ENCODE results near the gene RNU6-7. TPM values are rescaled to one million over a fixed set of nuclear protein-coding genes. Genes with fewer than 3 reads are reported as not detected.

The RNU6-7 gene
- total RNA-seq, 1 donor from 2014 or later: not detected

DNA sequence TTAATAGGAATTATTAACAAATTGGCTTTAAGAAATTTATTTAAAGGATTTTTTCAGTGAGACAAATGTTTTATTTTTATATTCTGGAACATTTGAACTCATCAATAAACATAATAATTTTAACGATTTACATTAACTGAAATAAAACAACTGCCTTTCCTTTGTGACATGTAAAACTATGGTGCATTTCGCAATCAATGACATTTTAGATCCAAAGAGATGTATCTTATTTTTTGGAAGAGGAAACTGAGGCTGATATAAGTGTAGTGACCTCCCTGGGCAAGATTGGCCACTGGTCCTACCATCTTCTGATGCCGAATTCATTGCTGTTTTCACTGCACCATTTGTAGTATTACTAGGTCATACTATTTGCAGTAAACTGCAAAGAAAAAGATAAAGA, 3.7 kb downstream of the RNU6-7 start:
- DNase-seq (ENCODE audit: low spot score): no peak

DNA sequence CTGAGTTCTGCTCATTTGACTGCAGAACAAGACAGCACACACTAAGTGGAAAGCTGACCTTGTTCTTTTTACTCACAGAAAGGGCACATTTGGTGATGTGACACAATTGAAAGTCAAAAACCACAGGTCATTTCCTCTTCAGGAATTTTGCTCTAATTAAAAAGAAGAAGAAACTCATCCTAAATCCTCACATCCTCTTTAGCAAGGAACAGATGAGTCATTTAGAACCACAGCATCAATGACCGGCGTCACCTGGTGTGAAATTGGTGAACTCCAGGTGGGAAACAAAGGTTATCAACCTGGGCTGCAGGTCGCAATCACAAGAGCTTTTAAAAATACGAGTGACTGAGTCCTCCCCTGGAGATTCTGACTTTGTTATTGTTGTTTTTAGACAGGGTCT, 4.1 kb downstream of the RNU6-7 start:
- DNase-seq (ENCODE audit: low spot score): no peak

GRCh38 chr14:32206552-32206951, 4.7 kb downstream of the RNU6-7 start:
- DNase-seq (ENCODE audit: low spot score): no peak

DNA sequence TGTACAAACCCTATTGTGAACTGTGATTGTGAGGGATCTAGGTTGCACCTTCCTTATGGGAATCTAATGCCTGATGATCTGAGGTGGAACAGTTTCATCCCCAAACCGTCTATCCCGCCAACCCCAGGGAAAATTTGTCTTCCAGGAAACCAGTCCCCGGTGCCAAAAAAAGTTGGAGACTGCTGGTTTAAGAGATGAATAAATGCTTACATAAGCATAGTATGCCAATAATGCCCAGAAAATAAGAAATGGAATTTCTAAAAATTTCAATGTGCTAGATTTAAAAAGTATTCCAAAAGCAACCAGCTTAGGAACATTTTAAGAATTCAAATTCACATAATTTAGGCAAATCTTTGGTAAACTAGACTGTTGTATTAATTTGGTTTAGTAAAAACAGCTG, 6.6 kb downstream of the RNU6-7 start:
- DNase-seq (ENCODE audit: low spot score): no peak

- DNase-seq (ENCODE audit: low spot score): no peak
Measured at GRCh38 chr14:32209471-32209870, 7.6 kb downstream of the RNU6-7 start.

DNA sequence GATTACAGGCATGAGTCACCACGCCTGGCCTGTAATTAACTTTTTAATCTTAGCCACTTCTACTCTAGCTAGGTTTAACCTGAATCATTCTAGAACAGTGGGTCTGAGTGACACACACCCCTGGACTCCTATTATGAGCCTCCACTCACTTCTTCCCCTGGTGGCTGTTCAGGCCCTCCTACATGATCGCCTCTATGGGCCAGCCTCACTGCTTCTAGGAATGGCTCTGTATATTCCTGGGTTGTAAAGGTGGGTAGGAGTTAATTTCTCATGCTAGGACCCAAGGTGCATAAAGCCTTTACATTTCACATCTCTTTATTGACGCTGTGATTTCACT, 9.2 kb downstream of the RNU6-7 start:
- DNase-seq (ENCODE audit: low spot score): no peak

GRCh38 chr14:32212833-32213232, 11.0 kb downstream of the RNU6-7 start:
- DNase-seq (ENCODE audit: low spot score): no peak

DNA sequence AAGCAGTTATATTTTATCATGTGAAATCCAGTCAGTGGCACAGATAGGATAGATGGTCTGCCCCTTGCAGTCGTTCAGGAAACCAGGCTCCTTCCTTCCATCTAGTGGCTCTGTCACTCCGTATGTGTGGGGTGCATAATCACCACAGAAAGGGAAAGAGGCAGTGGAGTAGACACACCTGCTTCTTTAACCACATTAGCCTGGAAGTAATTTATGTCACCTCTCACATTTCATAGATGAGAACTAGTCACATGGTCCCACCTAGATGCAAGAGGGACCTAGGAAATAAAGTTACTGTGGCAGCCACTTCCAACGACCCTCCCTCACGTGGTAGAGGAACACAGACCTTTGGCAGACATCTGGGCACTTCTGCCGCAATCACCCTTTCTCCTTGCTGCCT, 15.5 kb downstream of the RNU6-7 start:
- no peak for DNase-seq (ENCODE audit: low spot score)

DNA sequence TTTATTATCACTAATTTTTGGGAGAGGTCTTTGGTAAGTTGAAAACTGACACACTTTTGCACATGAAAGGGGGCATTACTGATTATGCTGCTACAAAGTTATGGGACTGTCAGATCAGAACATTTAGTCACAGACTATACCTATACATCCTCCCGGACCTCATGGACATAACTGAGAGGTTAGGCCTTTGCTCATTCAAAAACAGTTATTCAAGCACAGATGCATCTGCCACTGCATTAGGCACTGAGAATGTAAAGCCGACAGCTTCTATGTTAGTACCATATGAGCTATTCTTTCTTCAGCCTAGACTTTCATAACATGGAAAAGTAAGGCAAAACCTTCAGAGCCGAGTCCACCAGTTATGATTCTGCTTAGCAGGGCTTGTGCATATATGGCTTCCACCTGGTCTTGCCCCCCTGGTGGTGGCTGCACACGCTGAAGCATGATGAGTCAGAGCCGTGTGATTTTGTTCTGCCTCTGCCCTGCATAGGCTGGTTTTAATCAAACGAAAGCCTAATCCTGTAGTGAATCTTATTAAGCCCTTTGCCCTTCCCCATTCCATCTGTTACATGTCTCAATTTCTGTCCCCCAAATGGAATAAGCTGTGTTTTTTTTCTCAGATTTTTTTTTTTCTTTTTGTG, 23.0 kb downstream of the RNU6-7 start:
- peak; percentile 61 for DNase-seq (ENCODE audit: low spot score)

- DNase-seq (ENCODE audit: low spot score): no peak
Measured at GRCh38 chr14:32225378-32225920, 23.6 kb downstream of the RNU6-7 start.

DNA sequence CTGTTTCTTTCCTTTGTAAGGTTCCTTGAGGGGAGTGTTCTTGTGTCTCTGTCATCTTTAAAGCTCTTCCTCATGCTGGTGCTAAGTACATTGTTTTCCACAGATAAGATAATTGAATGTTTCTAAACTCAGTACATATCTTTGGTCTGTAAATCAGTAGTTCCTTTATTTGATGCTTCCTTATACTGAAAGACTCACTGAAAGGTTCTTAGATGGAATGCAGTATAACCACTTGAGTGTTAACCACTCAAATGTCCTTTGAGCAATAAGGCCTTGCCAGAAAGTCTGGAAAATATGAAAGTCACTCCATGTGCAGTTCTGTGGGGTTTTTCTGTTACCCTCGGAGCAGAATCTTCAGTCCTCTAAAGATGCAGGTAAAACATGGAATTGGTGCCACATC, 24.2 kb downstream of the RNU6-7 start:
- no peak for DNase-seq (ENCODE audit: low spot score)

DNA sequence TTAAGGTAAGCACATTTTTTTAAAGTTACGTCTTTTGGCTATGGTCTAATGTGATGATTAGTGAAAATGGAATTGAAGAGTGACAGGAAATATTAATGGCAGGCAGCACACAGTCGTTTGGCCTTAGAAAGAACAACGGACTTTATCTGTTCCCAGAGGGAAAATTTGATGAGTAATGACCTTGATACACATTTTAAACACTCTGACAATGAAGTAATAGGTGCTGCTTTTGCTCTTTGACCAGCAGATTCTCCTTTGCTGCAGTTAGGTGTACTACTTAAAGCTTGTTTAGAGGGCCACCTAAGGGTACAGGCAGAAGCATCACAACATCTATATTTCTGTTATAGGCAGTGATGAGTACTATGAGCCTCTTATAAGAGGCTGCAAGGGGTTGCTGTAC, 28.3 kb downstream of the RNU6-7 start:
- DNase-seq (ENCODE audit: low spot score): no peak

- DNase-seq (ENCODE audit: low spot score): no peak
Measured at GRCh38 chr14:32230695-32231280, 28.9 kb downstream of the RNU6-7 start.

DNA sequence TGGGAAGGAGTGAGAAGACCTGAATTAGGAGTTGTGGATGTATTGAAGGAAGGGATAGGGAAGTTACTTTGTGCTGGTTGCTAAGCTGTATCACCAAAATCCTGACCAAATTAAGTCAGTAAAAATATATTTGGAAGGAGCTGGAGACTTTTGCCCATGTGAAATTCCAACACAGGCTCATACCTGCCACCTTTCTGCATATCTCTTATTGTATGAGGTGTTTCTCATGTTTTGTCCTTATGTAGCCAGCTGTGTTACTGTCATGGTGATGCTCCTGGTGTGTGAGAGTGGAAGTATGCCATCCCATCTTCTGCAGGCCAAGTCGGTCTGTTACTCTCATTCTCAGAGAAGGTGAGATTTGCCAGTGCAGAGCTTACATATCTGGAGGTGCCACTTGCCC, 30.6 kb downstream of the RNU6-7 start:
- no peak for DNase-seq (ENCODE audit: low spot score)

GRCh38 chr14:32233260-32233659, 31.4 kb downstream of the RNU6-7 start:
- DNase-seq (ENCODE audit: low spot score): no peak

DNA sequence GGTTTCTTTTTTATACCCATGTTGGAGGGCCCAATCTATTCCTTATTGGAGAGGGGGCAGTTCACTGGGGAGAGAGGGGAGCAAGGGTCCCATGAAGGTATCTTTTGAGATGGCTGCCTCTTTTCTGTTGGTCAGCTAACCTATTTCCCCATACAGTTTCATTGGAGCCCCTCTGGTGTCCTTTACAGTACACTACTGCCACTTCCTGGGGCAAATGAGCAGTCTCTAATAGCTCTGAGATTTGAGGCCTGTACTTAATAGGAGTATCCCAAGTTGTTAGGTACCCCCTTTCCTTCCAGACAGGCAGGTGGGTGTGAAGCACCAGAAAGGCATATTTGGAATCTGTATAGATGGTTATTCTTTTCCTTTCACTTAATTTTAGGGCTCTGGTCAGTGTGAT, 42.6 kb downstream of the RNU6-7 start:
- DNase-seq (ENCODE audit: low spot score): no peak

DNA sequence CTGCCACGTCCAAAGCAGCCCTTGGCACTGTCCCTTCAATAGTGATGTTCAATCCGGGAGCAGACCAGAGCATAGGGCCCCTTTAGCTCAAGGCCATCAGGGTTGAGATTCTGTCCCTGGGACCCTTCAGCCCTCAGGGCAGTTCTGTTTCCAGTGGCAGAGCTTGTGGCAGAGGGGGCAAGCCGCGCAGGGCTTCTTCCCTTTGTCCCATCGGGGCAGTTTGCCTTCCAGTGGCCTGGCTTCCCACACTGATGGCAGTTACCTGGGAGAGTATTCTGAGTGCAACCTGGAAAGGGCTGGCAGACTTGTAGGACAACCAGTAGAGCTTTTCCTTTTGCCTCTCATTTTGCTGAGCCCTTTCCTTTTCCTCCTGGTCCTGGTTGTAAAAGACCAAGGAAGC, 44.9 kb downstream of the RNU6-7 start:
- DNase-seq (ENCODE audit: low spot score): no peak

GRCh38 chr14:32249371-32249770, 47.5 kb downstream of the RNU6-7 start:
- no peak for DNase-seq (ENCODE audit: low spot score)

- no peak for DNase-seq (ENCODE audit: low spot score)
Measured at GRCh38 chr14:32249780-32250179, 47.9 kb downstream of the RNU6-7 start.

- no peak for DNase-seq (ENCODE audit: low spot score)
Measured at GRCh38 chr14:32250681-32251080, 48.8 kb downstream of the RNU6-7 start.

DNA sequence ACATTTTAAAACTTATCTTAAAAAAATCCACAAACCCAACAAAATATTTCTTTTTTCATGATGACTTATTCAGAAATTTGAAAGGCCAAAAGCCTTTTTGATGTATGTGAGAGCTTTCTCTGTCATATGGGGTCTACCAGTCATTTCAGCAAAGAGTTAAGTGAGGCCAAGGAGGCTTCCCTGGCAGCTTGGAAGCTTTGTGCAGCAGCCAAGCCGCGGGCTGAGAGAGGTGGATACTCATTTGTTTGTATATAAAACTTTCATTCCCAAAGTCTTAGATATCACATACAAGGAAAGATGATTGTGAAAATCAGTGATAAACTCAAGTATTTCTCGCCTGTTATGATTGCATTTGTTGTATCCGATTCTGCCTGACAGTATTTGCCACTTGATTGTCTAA, 49.7 kb downstream of the RNU6-7 start:
- DNase-seq (ENCODE audit: low spot score): no peak
